Measurements from ENCODE around the gene PRCP.

Gene PRCP

GRCh38 chr11:82845356-82846353, 54.6 kb downstream of the PRCP start:
- H3K27ac ChIP-seq, result no peak overlapping the region
- no peak overlapping the region for H3K4me3 ChIP-seq

DNA sequence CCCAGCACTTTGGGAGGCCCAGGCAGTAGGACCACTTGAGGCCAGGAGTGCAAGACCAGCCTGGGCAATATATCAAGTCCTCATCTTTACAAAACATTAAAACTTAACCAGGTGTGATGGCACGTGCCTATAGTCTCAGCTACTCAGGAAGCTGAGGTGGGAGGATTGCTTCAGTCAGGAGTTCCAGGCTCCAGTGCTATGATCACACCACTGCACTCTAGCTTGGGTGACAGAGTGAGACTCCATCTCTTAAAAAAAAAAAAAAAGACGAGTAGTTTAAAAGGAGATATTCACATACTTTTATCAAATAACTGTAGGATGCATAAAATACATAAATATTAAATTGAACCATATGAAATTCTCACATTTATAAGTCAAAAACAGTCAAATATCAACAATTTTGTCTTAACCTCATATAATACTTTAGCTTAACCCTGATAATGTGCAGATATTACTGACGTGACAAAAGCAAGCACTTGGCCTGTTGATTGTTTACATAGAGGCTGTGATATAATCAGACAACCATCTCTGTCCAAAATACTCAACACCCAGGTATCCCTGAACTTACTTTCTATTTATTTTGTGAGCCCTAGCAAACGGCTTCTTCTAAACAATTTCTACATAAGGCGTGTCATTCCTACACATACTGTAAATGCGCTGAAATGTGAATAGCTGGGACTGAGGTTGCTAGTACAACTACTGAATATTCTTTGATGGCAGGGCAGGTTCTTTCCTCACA, 57.0 kb downstream of the PRCP start:
- Histone ChIP-seq H3K27ac (no peak overlapping the region), H3K4me3 (no peak overlapping the region)

GRCh38 chr11:82842019-82842418, 58.2 kb downstream of the PRCP start:
- Histone ChIP-seq H3K27ac (no peak overlapping the region), H3K4me3 (no peak overlapping the region)

GRCh38 chr11:82837650-82838049, 62.6 kb downstream of the PRCP start:
- Histone ChIP-seq H3K27ac (no peak overlapping the region), H3K4me3 (no peak overlapping the region)

DNA sequence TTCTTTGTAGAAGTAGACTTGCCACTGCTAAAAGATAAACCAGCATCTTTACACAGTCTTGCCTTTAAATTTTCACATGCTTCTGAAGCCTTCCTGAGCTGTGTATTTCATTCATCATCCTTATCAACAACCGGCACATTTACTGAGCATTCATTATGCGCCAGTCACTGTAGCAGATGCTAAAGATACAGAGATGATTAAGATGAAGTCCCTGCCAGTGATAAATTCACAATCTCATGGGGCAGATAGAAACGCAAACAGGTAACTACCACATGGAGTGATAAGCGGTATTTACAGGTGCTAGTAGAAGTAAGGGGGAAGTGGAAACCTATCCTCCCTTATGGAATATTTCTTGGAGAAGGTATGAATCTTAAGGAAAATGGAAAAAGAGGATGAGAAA, 67.2 kb downstream of the PRCP start:
- Histone ChIP-seq H3K4me3 (no peak overlapping the region), H3K27ac (no peak overlapping the region)

- H3K4me3 ChIP-seq, result no peak overlapping the region
- H3K27ac ChIP-seq, result no peak overlapping the region
These were observed 68.9 kb downstream of the PRCP start for GRCh38 chr11:82831364-82831763.

GRCh38 chr11:82830746-82831145, 69.5 kb downstream of the PRCP start:
- Histone ChIP-seq H3K4me3 (no peak overlapping the region), H3K27ac (no peak overlapping the region)

DNA sequence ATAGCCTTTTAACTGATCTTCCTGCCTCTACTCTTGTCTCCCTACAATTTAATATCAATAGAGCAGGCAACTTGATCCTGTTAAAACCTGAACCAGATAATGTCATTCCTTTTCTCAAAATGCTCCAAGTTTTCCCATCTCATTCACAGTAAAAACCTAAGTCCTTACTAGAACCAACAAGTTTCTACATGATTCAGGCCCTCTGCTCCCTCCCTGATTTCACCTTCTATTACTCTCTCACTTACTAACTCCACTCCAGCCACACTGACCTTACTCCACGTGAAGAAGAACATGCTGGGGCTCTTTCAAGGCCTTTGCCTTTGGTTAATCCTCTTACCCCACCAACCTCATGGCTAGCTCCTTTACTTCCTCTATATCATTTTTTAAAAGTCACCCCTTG, 71.1 kb downstream of the PRCP start:
- Histone ChIP-seq H3K27ac (no peak overlapping the region), H3K4me3 (no peak overlapping the region)

DNA sequence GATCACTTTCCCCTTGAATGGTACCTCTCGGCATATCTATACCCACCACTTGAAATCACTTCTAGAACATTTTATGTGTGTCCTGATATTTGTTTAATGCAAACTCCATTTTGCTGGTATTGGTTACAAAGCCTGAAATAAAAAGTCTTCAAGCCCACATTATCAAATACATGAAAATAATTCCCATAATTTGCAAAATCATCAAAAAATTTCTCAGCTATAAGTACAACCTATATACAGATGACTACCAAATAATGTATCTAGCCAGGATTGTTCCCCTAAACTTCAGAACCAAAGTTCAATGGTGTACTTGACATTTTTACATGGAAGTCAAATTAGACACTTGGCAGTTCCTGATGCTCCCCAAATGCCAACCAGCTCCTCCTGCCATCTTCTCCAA, 71.8 kb downstream of the PRCP start:
- no peak overlapping the region for H3K27ac ChIP-seq

DNA sequence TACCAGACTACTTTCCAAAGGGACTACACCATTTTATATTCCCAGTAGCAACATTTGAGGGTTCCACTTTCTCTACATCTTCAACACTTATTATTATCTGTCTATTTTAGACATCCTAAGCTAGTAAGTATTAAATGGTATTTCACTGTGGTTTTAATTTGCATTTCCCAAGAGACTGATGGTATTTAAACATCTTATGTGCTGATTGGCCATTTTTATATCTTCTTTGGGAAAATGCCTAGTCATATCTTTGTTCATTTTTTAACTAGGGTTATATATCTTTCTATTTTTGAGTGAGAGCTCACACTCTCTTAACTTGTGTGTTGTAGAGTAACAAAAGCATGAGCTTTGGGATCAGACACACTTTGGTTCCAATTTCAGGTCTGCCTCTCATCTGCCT, 73.7 kb downstream of the PRCP start:
- H3K27ac ChIP-seq, result no peak overlapping the region
- no peak overlapping the region for H3K4me3 ChIP-seq

More for the DNA sequence above, 71.8 kb downstream of the PRCP start:
- H3K4me3 ChIP-seq, result no peak overlapping the region

DNA sequence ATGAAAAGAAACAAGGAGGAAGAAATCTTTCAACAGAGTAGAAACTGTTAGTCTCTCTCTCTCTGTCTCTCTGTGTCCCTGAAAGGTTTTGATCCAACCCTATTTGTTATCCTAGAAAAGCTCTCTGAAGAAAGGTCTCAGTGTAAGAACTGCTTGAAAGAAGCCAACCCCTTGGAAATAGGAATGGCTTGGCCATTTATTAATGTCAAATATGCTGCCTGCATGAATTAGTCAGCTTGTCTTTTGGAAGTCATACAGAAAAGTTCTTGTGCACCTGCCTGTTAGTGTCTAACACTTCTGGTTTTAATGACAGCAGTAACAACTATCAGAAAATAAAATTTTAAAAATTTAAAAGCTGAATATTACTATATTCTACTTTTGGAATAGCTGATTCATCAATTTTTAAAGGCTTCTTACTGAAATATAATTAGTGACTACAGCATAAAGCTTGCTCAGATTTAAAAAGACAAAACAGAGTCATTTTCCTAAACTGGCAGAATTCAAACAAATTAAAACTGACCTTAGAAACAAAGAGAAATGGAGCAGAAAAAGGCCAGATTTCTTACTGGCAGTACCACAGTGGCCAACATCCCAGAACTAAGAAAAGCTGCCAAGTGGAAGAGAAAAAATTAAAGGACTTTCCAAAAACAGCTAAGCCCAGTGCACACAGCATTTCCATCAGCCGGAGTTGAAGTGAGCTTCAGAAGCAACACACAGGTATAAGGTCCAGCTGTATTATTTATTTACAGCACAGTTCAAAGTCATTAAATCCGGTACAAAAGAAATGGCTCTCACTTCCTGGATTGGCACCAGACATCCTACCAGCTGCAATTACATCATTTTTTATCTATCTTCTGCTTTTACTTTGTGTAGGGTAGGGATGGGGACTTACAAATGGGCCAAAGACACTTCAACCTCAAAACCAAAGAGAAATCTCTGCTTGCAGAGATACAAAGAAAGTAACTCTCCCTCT, 76.3 kb downstream of the PRCP start:
- no peak overlapping the region for H3K27ac ChIP-seq
- H3K4me3 ChIP-seq, result no peak overlapping the region

GRCh38 chr11:82818409-82819043, 81.7 kb downstream of the PRCP start:
- H3K27ac ChIP-seq, result no peak overlapping the region
- H3K4me3 ChIP-seq, result no peak overlapping the region

DNA sequence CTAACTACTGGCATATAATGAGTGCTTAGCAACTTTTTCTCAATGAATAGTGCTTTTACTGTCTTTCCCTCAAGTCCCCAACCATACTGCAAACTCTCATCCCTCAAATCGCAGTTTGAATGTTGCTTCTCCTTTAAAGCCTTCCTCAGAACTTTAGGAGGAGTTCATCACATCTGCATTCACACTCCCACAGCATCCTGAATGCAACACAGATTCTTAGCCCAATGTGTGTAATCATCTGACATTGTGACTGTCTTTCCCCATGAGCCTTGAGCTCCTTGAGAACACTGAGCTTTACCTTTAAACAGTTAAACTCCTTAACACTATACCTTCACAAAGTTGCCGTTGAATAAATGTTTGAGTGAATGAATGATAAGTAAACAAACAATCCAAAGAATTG, 84.8 kb downstream of the PRCP start:
- H3K27ac ChIP-seq, result no peak overlapping the region
- H3K4me3 ChIP-seq, result no peak overlapping the region

- H3K27ac ChIP-seq, result no peak overlapping the region
- H3K4me3 ChIP-seq, result no peak overlapping the region
These were observed 85.9 kb downstream of the PRCP start for GRCh38 chr11:82814379-82814778.

DNA sequence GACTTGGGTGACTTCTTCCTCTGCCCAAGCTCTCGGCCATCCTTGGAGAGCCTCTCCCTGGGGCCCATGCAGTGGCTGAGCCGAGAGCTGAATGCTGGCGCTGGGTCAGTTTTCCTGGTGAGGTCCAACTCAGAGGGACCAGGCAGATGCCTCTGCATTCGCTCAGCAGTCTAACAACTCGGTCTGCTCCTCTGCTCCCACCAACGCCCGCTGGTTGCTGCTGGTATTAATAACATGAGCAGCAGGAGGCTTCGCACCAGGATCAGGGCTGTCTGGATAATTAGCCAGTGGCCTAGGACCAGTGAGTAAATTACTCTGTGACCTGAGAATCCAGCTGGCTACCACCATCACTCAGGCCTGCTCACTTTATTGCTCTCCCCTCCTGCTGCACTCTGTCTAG, 88.9 kb downstream of the PRCP start:
- no peak overlapping the region for H3K27ac ChIP-seq
- H3K4me3 ChIP-seq, result no peak overlapping the region

GRCh38 chr11:82810738-82811137, 89.5 kb downstream of the PRCP start:
- Histone ChIP-seq H3K27ac (no peak overlapping the region), H3K4me3 (no peak overlapping the region)

DNA sequence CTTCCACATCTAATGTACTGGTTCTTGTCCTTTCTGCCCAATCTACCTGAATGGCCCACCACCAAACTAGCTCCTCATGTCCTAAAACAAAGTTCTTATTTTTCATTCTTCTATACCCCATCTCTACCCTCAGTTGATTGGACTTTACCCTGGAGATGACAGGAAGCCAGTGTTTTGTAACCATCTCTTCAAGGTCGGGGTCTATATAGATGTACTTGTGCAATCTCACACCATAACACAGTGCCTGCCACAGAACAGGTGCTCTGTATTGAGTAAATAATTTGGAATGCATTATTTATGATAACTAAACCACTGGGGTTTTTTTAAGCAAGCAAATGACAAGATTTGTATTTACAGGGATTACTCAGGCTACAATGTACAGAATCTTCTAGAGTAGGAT, 89.9 kb downstream of the PRCP start:
- Histone ChIP-seq H3K27ac (no peak overlapping the region), H3K4me3 (no peak overlapping the region)

DNA sequence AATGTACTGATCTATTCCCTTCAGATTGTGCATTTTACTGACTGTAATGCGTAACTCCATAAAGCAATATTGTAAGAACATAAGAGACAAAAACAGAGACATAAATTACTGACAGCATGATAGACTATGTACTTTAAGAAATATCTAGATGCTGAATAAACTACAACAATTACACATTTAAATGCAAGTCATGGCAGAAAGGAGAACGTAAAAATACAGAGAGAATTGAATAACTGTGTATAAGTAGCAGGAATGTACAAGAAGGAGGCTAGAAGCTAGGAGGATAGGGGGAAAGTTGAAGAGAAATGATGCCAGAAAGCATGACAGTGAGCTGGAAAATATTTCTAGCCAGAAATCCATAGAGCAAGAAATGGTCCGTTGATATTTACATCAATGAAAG, 92.6 kb downstream of the PRCP start:
- H3K27ac ChIP-seq, result no peak overlapping the region
- no peak overlapping the region for H3K4me3 ChIP-seq

DNA sequence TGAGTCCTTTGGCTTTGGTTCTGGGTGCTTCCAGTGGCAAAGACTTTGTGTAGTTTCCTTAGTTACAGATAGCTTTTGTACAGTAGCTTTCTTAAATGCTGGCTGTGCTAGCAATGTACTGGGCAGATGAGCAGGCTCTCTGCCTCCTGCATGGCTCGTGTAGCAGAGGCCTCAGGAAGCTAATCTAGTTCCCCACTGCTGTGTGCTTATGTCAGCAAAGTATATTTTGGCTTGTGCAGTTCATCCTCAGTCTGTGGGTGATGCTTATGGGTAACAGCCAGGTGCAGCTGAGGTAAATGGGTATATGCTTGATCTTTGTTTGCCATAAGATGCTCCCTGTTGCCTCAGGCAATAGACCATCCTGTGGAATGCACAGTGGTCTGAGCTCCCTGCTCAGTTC, 97.5 kb downstream of the PRCP start:
- no peak overlapping the region for H3K4me3 ChIP-seq

More for the DNA sequence above, 97.5 kb downstream of the PRCP start:
- H3K27ac ChIP-seq, result no peak overlapping the region
